A549 (cell line): Measurements from ENCODE around the gene B3GNT2. TPM values are rescaled to one million over a fixed set of nuclear protein-coding genes. Genes with fewer than 3 reads are reported as not detected.

Experiments
- ATAC-seq, 2 experiments: fragments of 200-7000 bp in 1 of 2; fragments of >200 bp in 1 of 2; cut with Nextera tagmentation in 1 of 2; cut with Tn5 transposase in 1 of 2; 3 replicates each; pipeline versions ENCODE4 v1.8.0 to v1.9.1; 2018 to 2020; ENCODE audit warnings: mild to moderate bottlenecking in 1 of 2, moderate library complexity in 1 of 2
- CTCF ChIA-PET: fragments of 300-600 bp; sonication (Branson Sonifier 250); formaldehyde crosslinking; extraction: SDS; loops from one replicate; lab custom pipeline; 2021; ENCODE audit warnings: antibody characterized with exemption, inconsistent platforms; lab: Yijun Ruan, JAX
- POLR2A ChIA-PET: fragments of 350-600 bp; formaldehyde crosslinking; extraction: SDS; loops from one replicate; lab custom pipeline; 2021; ENCODE audit warnings: antibody characterized with exemption, inconsistent platforms; lab: Yijun Ruan, JAX
- DNase-seq, 2 experiments: peaks; one replicate each; pipeline versions ENCODE4 v3.0.0 to v3.0.0-alpha.2; 2011 to 2016; ENCODE audit warnings: low read depth in 1 of 2, low spot score in 1 of 2
- FAIRE-seq: peaks from 2 replicates; lab custom pipeline; 2011; peaks lifted over from hg19 to GRCh38; lab: Jason Lieb, UNC
- H3K27ac ChIP-seq, 2 experiments: fragments of >200 bp; sonication (Bioruptor Twin); formaldehyde crosslinking; 3 replicates each; pipeline ENCODE4 v1.5.1; 2016 to 2017
- H3K4me1 ChIP-seq: fragments of >200 bp; sonication (Bioruptor Twin); formaldehyde crosslinking; 3 replicates; pipeline ENCODE4 v1.6.1; 2016
- H3K4me2 ChIP-seq: fragments of >200 bp; sonication (Bioruptor Twin); formaldehyde crosslinking; 3 replicates; pipeline ENCODE4 v1.6.1; 2016
- H3K4me3 ChIP-seq: fragments of >200 bp; sonication (Bioruptor Twin); formaldehyde crosslinking; 3 replicates; pipeline ENCODE4 v1.5.1; 2016
- H3K9me3 ChIP-seq: fragments of >200 bp; sonication (Bioruptor Twin); formaldehyde crosslinking; 3 replicates; pipeline ENCODE4 v1.6.1; 2016
- BCL3 ChIP-seq: fragments of >200 bp; sonication (Bioruptor Twin); formaldehyde crosslinking; IDR thresholded peaks from 3 replicates; pipeline ENCODE4 v1.6.1; 2016
- BHLHE40 ChIP-seq: IDR thresholded peaks from 2 replicates; pipeline ENCODE4 v1.6.1; 2012; ENCODE audit warnings: low read depth, low read length, inconsistent platforms
- CBX2 ChIP-seq: fragments of 200-600 bp; sonication (generic); IDR thresholded peaks from 2 replicates; pipeline ENCODE4 v1.6.1; 2016; ENCODE audit warnings: low read depth, mild to moderate bottlenecking, borderline replicate concordance
- CBX8 ChIP-seq: fragments of 200-600 bp; sonication (generic); IDR thresholded peaks from 2 replicates; pipeline ENCODE4 v1.6.1; 2016
- CHD2 ChIP-seq: fragments of 150-350 bp; IDR thresholded peaks from 2 replicates; pipeline ENCODE4 v1.6.1; 2014; ENCODE audit warnings: low read length; ENCODE audit not compliant: partially characterized antibody
- CHD4 ChIP-seq: fragments of 200-600 bp; sonication (generic); IDR thresholded peaks from 2 replicates; pipeline ENCODE4 v1.6.1; 2016; ENCODE audit warnings: antibody characterized with exemption, mild to moderate bottlenecking, borderline replicate concordance
- CTCF ChIP-seq: fragments of >200 bp; sonication (Bioruptor Twin); formaldehyde crosslinking; IDR thresholded peaks from 3 replicates; pipeline ENCODE4 v1.5.1; 2016
- EP300 ChIP-seq, 2 experiments: fragments of >200 bp; sonication (Bioruptor Twin); formaldehyde crosslinking; IDR thresholded peaks; 2 replicates in 1 of 2; 3 replicates in 1 of 2; pipeline ENCODE4 v1.6.1; 2016 to 2017
- ESRRA ChIP-seq: fragments of 150-350 bp; IDR thresholded peaks from 2 replicates; pipeline ENCODE4 v1.6.1; 2014; ENCODE audit warnings: mild to moderate bottlenecking, low read length, borderline replicate concordance
- FOSL2 ChIP-seq, 2 experiments: fragments of 450-650 bp in 1 of 2; fragments of >200 bp in 1 of 2; sonication (Bioruptor Twin) in 1 of 2; formaldehyde crosslinking; IDR thresholded peaks; 2 replicates each; pipeline versions ENCODE4 v1.5.0 to v1.6.1; 2016 to 2020; ENCODE audit warnings: mild to moderate bottlenecking in 1 of 2, moderate library complexity in 1 of 2
- GATA3 ChIP-seq: IDR thresholded peaks from 2 replicates; pipeline ENCODE4 v1.6.1; 2012; ENCODE audit warnings: borderline replicate concordance
- HES2 ChIP-seq: fragments of >200 bp; sonication (Bioruptor Twin); formaldehyde crosslinking; IDR thresholded peaks from 2 replicates; pipeline ENCODE4 v1.6.1; 2016
- HMGXB4 ChIP-seq: fragments of 250-450 bp; sonication (Bioruptor Pico); IDR thresholded peaks from 2 replicates; pipeline ENCODE4 v1.5.0; 2021; ENCODE audit warnings: mild to moderate bottlenecking, moderate library complexity, borderline replicate concordance
- HOXB13 ChIP-seq: fragments of 250-450 bp; sonication (Bioruptor Pico); IDR thresholded peaks from 2 replicates; pipeline ENCODE4 v1.5.0; 2020; ENCODE audit warnings: low read depth, mild to moderate bottlenecking, moderate library complexity
- HOXB5 ChIP-seq: fragments of 250-450 bp; sonication (Bioruptor Pico); IDR thresholded peaks from 2 replicates; pipeline ENCODE4 v1.5.0; 2020; ENCODE audit warnings: mild to moderate bottlenecking, moderate library complexity
- JUNB ChIP-seq: fragments of >200 bp; sonication (Bioruptor Twin); formaldehyde crosslinking; IDR thresholded peaks from 2 replicates; pipeline ENCODE4 v1.6.1; 2016
- KDM1A ChIP-seq: fragments of 200-600 bp; sonication (generic); IDR thresholded peaks from 2 replicates; pipeline ENCODE4 v1.6.1; 2016; ENCODE audit warnings: low read depth, mild to moderate bottlenecking
- KDM5A ChIP-seq: fragments of 200-600 bp; sonication (generic); IDR thresholded peaks from 2 replicates; pipeline ENCODE4 v1.6.1; 2016; ENCODE audit warnings: antibody characterized with exemption, mild to moderate bottlenecking
- MAZ ChIP-seq: fragments of 150-350 bp; IDR thresholded peaks from 2 replicates; pipeline ENCODE4 v1.6.1; 2014; ENCODE audit warnings: antibody characterized with exemption, low read depth, low read length, borderline replicate concordance
- MYC ChIP-seq: IDR thresholded peaks from 2 replicates; pipeline ENCODE4 v1.6.1; 2012; ENCODE audit warnings: mild to moderate bottlenecking, inconsistent platforms, low read length, improper control_type of control experiment, borderline replicate concordance
- NFE2L2 ChIP-seq: fragments of 150-350 bp; conservative IDR thresholded peaks from 2 replicates; pipeline ENCODE4 v1.6.1; 2014; ENCODE audit warnings: low read length
- NPAS2 ChIP-seq: fragments of 250-450 bp; sonication (Bioruptor Pico); IDR thresholded peaks from 2 replicates; pipeline ENCODE4 v1.8.0; 2022; ENCODE audit warnings: mild to moderate bottlenecking, moderate library complexity, borderline replicate concordance
- POLR2AphosphoS2 ChIP-seq: conservative IDR thresholded peaks from 2 replicates; pipeline ENCODE4 v1.6.1; 2012; ENCODE audit warnings: low read length, improper control_type of control experiment, inconsistent platforms
- RFX5 ChIP-seq: fragments of 450-650 bp; IDR thresholded peaks from 2 replicates; pipeline ENCODE4 v1.7.1; 2014; ENCODE audit warnings: antibody characterized with exemption, mild to moderate bottlenecking, moderate library complexity
- RNF2 ChIP-seq: fragments of 200-600 bp; sonication (generic); IDR thresholded peaks from 2 replicates; pipeline ENCODE4 v1.6.1; 2016; ENCODE audit warnings: low read depth, mild to moderate bottlenecking, antibody characterized with exemption, moderate library complexity, borderline replicate concordance
- SMC3 ChIP-seq: fragments of >200 bp; sonication (Bioruptor Twin); formaldehyde crosslinking; IDR thresholded peaks from 3 replicates; pipeline ENCODE4 v1.6.1; 2018; ENCODE audit warnings: inconsistent platforms
- SREBF2 ChIP-seq: fragments of 450-650 bp; IDR thresholded peaks from 2 replicates; pipeline ENCODE4 v1.6.1; 2014; ENCODE audit warnings: mild to moderate bottlenecking, moderate library complexity
- ZC3H11A ChIP-seq: fragments of 450-650 bp; IDR thresholded peaks from 2 replicates; pipeline ENCODE4 v1.6.1; 2014; ENCODE audit warnings: antibody characterized with exemption, mild to moderate bottlenecking
- ZFP36 ChIP-seq: fragments of 450-650 bp; IDR thresholded peaks from 2 replicates; pipeline ENCODE4 v1.6.1; 2014; ENCODE audit warnings: borderline replicate concordance; ENCODE audit not compliant: partially characterized antibody
- WGBS: methylation state at CpG from one replicate; pipeline ENCODE4 v1.1.6; 2017; ENCODE audit errors: missing lambda C conversion rate; 5-methylcytosine and 5-hydroxymethylcytosine counted together
- polyA plus RNA-seq, 4 experiments: library from polyadenylated mRNA; depleted of rRNA in 3 of 4; stranded (reverse); fragments of >200 nt; fragmentation: RNase III in 1 of 4; extraction: RNeasy Plus Mini Kit Qiagen cat#74134 plus additional on column Dnase treatment in 1 of 4; gene quantifications; 2 replicates in 3 of 4; 3 replicates in 1 of 4; pipeline ENCODE4 v1.2.3, GENCODE V29; 2011 to 2017

B3GNT2 gene
- polyA plus RNA-seq, 2 of the 4 experiments (the other 2 are of a cell fraction), result 21.3 to 29.4 TPM

- no peaks in the 10 kb centered on the region for H3K9me3 ChIP-seq
- TF ChIP-seq HES2 (no peak), BHLHE40 (no peak), SMC3 (no peak), RFX5 (no peak), JUNB (no peak), GATA3 (no peak), KDM5A (no peak), ZFP36 (no peak), MAZ (no peak), ESRRA (no peak), CBX8 (no peak), CTCF (no peak), BCL3 (no peak), MYC (no peak)
- no peak for DNase-seq
- H3K4me3 ChIP-seq, result no peak overlapping the region
- H3K4me1 ChIP-seq, result peaks cover 24% of the 10 kb centered on the region
- 95% methylated on average over 1 of the region's 1 CpG for WGBS
- H3K27ac ChIP-seq, result no peak overlapping the region
- no peak for ATAC-seq
- no peak overlapping the region for H3K4me2 ChIP-seq
- ChIA-PET POLR2A (no interaction called here), CTCF (no interaction called here)
- FAIRE-seq, result no peak
Observed at GRCh38 chr2:62202729-62203128, 6.8 kb downstream of the B3GNT2 start.

GRCh38 chr2:62203459-62203858 lies 7.5 kb downstream of the B3GNT2 start:
- no peaks in the 10 kb centered on the region for H3K9me3 ChIP-seq
- DNase-seq (no peak), ATAC-seq (no peak), FAIRE-seq (no peak)
- peaks cover 22% of the 10 kb centered on the region for H3K4me1 ChIP-seq
- no peak for TF ChIP-seq SREBF2
- no peak for TF ChIP-seq RNF2
- no peak overlapping the region for H3K4me3 ChIP-seq
- POLR2A ChIA-PET, result no interaction called here
- no peak overlapping the region for H3K27ac ChIP-seq
- CTCF ChIA-PET, result no interaction called here
- WGBS, result 97% methylated on average over 1 of the region's 1 CpG
- no peak overlapping the region for H3K4me2 ChIP-seq

- DNase-seq (no peak), FAIRE-seq (no peak)
- POLR2A ChIA-PET, result no interaction called here
Observed at GRCh38 chr2:62204998-62205496, 9.1 kb downstream of the B3GNT2 start.

More at GRCh38 chr2:62204998-62205496, 9.1 kb downstream of the B3GNT2 start:
- no peaks in the 10 kb centered on the region for H3K9me3 ChIP-seq
- TF ChIP-seq HES2 (no peak), CHD4 (no peak), KDM1A (no peak), HOXB13 (CRISPR knock-in tag) (no peak), CHD2 (no peak), RFX5 (no peak), ZC3H11A (no peak), ESRRA (no peak), FOSL2 (IDR thresholded peaks at IDR 0.05) (no peak), FOSL2 (CRISPR knock-in tag; IDR thresholded peaks at IDR 0.05) (no peak), POLR2AphosphoS2 (no peak), EP300 (IDR thresholded peaks at IDR 0.05) (no peak), JUNB (no peak), HMGXB4 (CRISPR knock-in tag) (no peak), CBX2 (no peak), NPAS2 (CRISPR knock-in tag) (no peak), HOXB5 (CRISPR knock-in tag) (no peak), BCL3 (no peak), NFE2L2 (no peak)
- TF ChIP-seq, all 56 proteins: peak for 0
- Histone ChIP-seq H3K27ac (no peak overlapping the region), H3K4me2 (no peak overlapping the region), H3K4me3 (no peak overlapping the region), H3K4me1 (peaks cover 6% of the 10 kb centered on the region)
- no peak for ATAC-seq
- CTCF ChIA-PET, result no interaction called here
- WGBS, result 92% methylated on average over 14 of the region's 14 CpGs
